22Rv1 (cell line): Measurements from ENCODE around the gene N4BP2.

Source experiments
- H3K27ac ChIP-seq: fragments of 450-650 bp; 2 replicates; pipeline ENCODE4 v1.5.1; 2017
- CTCF ChIP-seq: fragments of 450-650 bp; IDR thresholded peaks from 2 replicates; pipeline ENCODE4 v1.5.1; 2017; ENCODE audit warnings: mild to moderate bottlenecking
- ZFX ChIP-seq: fragments of 450-650 bp; IDR thresholded peaks from 2 replicates; pipeline ENCODE4 v1.6.1; 2017; ENCODE audit warnings: antibody characterized with exemption, borderline replicate concordance

N4BP2 gene

GRCh38 chr4:40176602-40177001 lies 120.0 kb downstream of the N4BP2 start:
- H3K27ac ChIP-seq: no peak overlapping the region
- TF ChIP-seq ZFX: no peak
- TF ChIP-seq CTCF: no peak

GRCh38 chr4:40177591-40177990 lies 120.9 kb downstream of the N4BP2 start:
- TF ChIP-seq CTCF (no peak), ZFX (no peak)
- no peak overlapping the region for H3K27ac ChIP-seq

GRCh38 chr4:40178672-40179071 lies 122.0 kb downstream of the N4BP2 start:
- H3K27ac ChIP-seq: peak overlapping the region; percentile 25; the same call in 1 of the 2 replicates
- no peak for TF ChIP-seq ZFX
- TF ChIP-seq CTCF: no peak

GRCh38 chr4:40179360-40179759 lies 122.7 kb downstream of the N4BP2 start:
- H3K27ac ChIP-seq: no peak overlapping the region
- no peak for TF ChIP-seq CTCF
- no peak for TF ChIP-seq ZFX

GRCh38 chr4:40180356-40180755 lies 123.7 kb downstream of the N4BP2 start:
- no peak for TF ChIP-seq ZFX
- no peak for TF ChIP-seq CTCF
- no peak overlapping the region for H3K27ac ChIP-seq

GRCh38 chr4:40182001-40182400 lies 125.4 kb downstream of the N4BP2 start:
- H3K27ac ChIP-seq: no peak overlapping the region
- TF ChIP-seq CTCF (no peak), ZFX (no peak)

GRCh38 chr4:40182954-40183353 lies 126.3 kb downstream of the N4BP2 start:
- H3K27ac ChIP-seq: no peak overlapping the region
- TF ChIP-seq CTCF (no peak), ZFX (no peak)
